ENCODE measurements around the gene MAGEB2. TPM values are rescaled to one million over a fixed set of nuclear protein-coding genes. Genes with fewer than 3 reads are reported as not detected.
"Not testable (repeated sequence)": the region's sequence is repeated elsewhere in the genome, so short reads cannot be mapped to it uniquely, and the experiment has no call there.

Gene MAGEB2
- total and polyA plus RNA-seq, 2 donors (not counting 1 experiment from before 2014, with no cell fraction given), result not detected

DNA sequence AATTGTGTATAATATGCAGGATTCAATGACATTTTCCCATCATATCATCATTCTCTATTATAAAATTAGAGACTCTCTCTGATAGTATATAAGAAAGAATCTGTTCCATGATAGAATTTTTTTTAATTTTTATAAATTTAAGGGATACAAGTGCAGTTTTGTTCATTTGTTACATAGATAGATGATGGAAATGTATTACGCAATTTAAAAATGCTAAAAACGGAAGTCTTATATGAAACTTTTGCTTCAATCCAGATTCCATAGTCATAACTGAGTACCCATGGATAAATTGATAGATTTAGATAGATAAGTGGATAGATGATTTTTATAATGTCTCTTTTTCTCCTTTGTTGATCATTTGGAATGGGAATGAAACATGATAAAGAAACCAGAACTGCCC is 24.9 kb upstream of the MAGEB2 start:
- ATAC-seq (ENCODE audit: low read depth) (no peak), DNase-seq (no peak)
- no peaks in the 10 kb centered on the region for H3K27me3 ChIP-seq (replicated peaks in 1 of 4; ENCODE audit: control extremely low read depth in 1 of 4, control insufficient read depth in 3 of 4, insufficient read depth in 4 of 4, low read length in 3 of 4)
- no peak overlapping the region for H3K27ac ChIP-seq (ENCODE audit: low read length in 2 of 2)
- intact Hi-C loops (cut with micrococcal nuclease), result no loop called here
- no peak overlapping the region for H3K4me2 ChIP-seq (replicated peaks; ENCODE audit: low read depth, low read length, poor library complexity, severe bottlenecking)
- WGBS (ENCODE audit: insufficient coverage), result no CpG with 5 or more reads among the region's 2 CpGs
- H3K4me3 ChIP-seq (ENCODE audit: control extremely low read depth in 1 of 5, extremely low read depth in 1 of 5, insufficient read depth in 1 of 5, low read depth in 2 of 5, low read length in 4 of 5), result no peak overlapping the region
- TF ChIP-seq, protein P1, sequence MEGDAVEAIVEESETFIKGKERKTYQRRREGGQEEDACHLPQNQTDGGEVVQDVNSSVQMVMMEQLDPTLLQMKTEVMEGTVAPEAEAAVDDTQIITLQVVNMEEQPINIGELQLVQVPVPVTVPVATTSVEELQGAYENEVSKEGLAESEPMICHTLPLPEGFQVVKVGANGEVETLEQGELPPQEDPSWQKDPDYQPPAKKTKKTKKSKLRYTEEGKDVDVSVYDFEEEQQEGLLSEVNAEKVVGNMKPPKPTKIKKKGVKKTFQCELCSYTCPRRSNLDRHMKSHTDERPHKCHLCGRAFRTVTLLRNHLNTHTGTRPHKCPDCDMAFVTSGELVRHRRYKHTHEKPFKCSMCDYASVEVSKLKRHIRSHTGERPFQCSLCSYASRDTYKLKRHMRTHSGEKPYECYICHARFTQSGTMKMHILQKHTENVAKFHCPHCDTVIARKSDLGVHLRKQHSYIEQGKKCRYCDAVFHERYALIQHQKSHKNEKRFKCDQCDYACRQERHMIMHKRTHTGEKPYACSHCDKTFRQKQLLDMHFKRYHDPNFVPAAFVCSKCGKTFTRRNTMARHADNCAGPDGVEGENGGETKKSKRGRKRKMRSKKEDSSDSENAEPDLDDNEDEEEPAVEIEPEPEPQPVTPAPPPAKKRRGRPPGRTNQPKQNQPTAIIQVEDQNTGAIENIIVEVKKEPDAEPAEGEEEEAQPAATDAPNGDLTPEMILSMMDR (IDR thresholded peaks at IDR 0.05), result no peak
- no peak for TF ChIP-seq EZH2 (IDR thresholded peaks at IDR 0.05; ENCODE audit: borderline replicate concordance, insufficient read depth, low read depth, low read length, poor library complexity, severe bottlenecking)
- H3K79me2 ChIP-seq (ENCODE audit: control insufficient read depth, insufficient read depth, low read length), result no peaks in the 10 kb centered on the region
- H3K27ac Mint-ChIP-seq, result no peak overlapping the region
- no peak overlapping the region for H3K9ac ChIP-seq (ENCODE audit: low read length)
- H2AFZ ChIP-seq (ENCODE audit: insufficient read depth, low read depth, low read length, poor library complexity, severe bottlenecking), result no peak overlapping the region
- no peak overlapping the region for H3K4me3 Mint-ChIP-seq
- no peaks in the 10 kb centered on the region for H3K9me3 Mint-ChIP-seq (ENCODE audit: insufficient read depth)
- no peaks in the 10 kb centered on the region for H3K4me1 ChIP-seq (ENCODE audit: control insufficient read depth in 2 of 2, insufficient read depth in 2 of 2, low read length in 2 of 2)
- H4K20me1 ChIP-seq (ENCODE audit: control insufficient read depth, insufficient read depth, low read length, poor library complexity, severe bottlenecking), result no peaks in the 10 kb centered on the region
- ChIA-PET POLR2A (no interaction called here), CTCF (no interaction called here)
- H3K36me3 ChIP-seq (replicated peaks in 1 of 2; ENCODE audit: control extremely low read depth in 1 of 2, control insufficient read depth in 1 of 2, extremely low read depth in 1 of 2, insufficient read depth in 2 of 2, low read length in 1 of 2), result no peaks in the 10 kb centered on the region
- no peaks in the 10 kb centered on the region for H3K27me3 Mint-ChIP-seq
- H3K4me1 Mint-ChIP-seq, result no peaks in the 10 kb centered on the region
- no peaks in the 10 kb centered on the region for H3K9me3 ChIP-seq (ENCODE audit: control extremely low read depth in 1 of 3, control insufficient read depth in 2 of 3, insufficient read depth in 1 of 3, low read length in 2 of 3)

DNA sequence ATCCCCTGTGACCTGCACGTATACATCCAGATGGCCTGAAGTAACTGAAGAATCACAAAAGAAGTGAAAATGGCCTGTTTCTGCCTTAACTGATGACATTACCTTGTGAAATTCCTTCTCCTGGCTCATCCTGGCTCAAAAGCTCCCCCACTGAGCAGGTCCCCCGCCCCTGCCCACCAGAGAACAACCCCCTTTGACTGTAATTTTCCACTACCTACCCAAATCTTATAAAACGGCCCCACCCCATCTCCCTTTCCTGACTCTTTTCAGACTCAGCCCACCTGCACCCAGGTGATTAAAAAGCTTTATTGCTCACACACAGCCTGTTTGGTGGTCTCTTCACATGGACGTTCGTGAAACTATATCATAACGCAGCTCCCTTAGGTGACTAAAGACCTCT is 21.5 kb upstream of the MAGEB2 start:
- H3K9me3 Mint-ChIP-seq (ENCODE audit: insufficient read depth); H2AFZ ChIP-seq (ENCODE audit: insufficient read depth, low read depth, low read length, poor library complexity, severe bottlenecking); ATAC-seq (ENCODE audit: low read depth); H3K9ac ChIP-seq (ENCODE audit: low read length); DNase-seq; CTCF ChIA-PET; H3K4me1 ChIP-seq (ENCODE audit: control insufficient read depth in 2 of 2, insufficient read depth in 2 of 2, low read length in 2 of 2); H3K27me3 ChIP-seq (replicated peaks in 1 of 4; ENCODE audit: control extremely low read depth in 1 of 4, control insufficient read depth in 3 of 4, insufficient read depth in 4 of 4, low read length in 3 of 4); H3K4me1 Mint-ChIP-seq; H3K4me2 ChIP-seq (replicated peaks; ENCODE audit: low read depth, low read length, poor library complexity, severe bottlenecking); H3K9me3 ChIP-seq (ENCODE audit: control extremely low read depth in 1 of 3, control insufficient read depth in 2 of 3, insufficient read depth in 1 of 3, low read length in 2 of 3); H3K79me2 ChIP-seq (ENCODE audit: control insufficient read depth, insufficient read depth, low read length); H3K4me3 ChIP-seq (ENCODE audit: control extremely low read depth in 1 of 5, extremely low read depth in 1 of 5, insufficient read depth in 1 of 5, low read depth in 2 of 5, low read length in 4 of 5); H3K36me3 ChIP-seq (replicated peaks in 1 of 2; ENCODE audit: control extremely low read depth in 1 of 2, control insufficient read depth in 1 of 2, extremely low read depth in 1 of 2, insufficient read depth in 2 of 2, low read length in 1 of 2); intact Hi-C loops (cut with micrococcal nuclease); H3K27ac ChIP-seq (ENCODE audit: low read length in 2 of 2); POLR2A ChIA-PET; H3K27me3 Mint-ChIP-seq; H4K20me1 ChIP-seq (ENCODE audit: control insufficient read depth, insufficient read depth, low read length, poor library complexity, severe bottlenecking); H3K4me3 Mint-ChIP-seq; H3K27ac Mint-ChIP-seq: not testable (repeated sequence)
- 93% methylated on average over 2 of the region's 6 CpGs for WGBS (ENCODE audit: insufficient coverage)
